ENCODE measurements around the gene IFI35.
A peak's percentile ranks its signal among the peaks of the same experiment; 100 is the strongest.
"Not testable (repeated sequence)": the region's sequence is repeated elsewhere in the genome, so short reads cannot be mapped to it uniquely, and the experiment has no call there.

Gene IFI35

DNA sequence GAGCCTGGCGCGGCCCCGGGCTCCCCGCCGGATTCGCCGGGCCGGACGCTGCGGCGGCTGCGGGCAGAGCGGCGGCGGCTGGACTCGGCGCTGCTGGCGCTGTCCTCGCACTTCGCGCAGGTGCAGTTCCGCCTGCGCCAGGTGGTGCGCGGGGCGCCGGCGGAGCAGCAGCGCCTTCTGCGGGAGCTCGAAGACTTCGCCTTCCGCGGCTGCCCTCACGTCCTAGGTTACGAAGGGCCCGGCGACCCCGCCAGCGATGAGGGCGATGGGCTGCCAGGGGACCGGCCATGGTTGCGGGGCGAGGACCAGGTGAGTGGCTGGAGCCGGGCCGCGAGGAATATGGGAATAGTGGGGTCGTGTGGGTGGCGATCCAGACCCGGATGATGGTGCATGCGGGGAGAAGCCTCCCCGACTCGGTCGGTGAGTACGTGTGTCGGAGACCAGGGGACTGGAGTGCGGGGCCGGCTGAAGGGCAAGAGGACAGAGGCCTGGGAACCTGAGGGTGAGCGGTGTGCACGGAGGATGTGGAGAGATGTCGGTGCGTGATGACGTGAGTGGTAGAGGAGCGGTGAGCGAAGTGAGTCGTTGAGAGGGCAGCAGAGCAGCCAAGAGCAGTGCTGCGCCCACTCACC lies 25.7 kb upstream of the IFI35 start:
- Histone ChIP-seq H3K4me3 (ENCODE audit: low read length) (peak overlapping the region; percentile 94), H3K9ac (ENCODE audit: low read depth, low read length) (peak overlapping the region; percentile 90), H3K9me3 (ENCODE audit: insufficient read depth, low read depth, low read length) (no peaks in the 10 kb centered on the region), H3K36me3 (ENCODE audit: insufficient read depth, low read depth, low read length) (peaks cover 13% of the 10 kb centered on the region), H3K4me1 (ENCODE audit: insufficient read depth, low read length) (peaks cover 8% of the 10 kb centered on the region; the same call in 1 of the 2 replicates), H3K27ac (ENCODE audit: low read length) (no peak overlapping the region), H3K27me3 (ENCODE audit: insufficient read depth, low read length) (no peaks in the 10 kb centered on the region)

DNA sequence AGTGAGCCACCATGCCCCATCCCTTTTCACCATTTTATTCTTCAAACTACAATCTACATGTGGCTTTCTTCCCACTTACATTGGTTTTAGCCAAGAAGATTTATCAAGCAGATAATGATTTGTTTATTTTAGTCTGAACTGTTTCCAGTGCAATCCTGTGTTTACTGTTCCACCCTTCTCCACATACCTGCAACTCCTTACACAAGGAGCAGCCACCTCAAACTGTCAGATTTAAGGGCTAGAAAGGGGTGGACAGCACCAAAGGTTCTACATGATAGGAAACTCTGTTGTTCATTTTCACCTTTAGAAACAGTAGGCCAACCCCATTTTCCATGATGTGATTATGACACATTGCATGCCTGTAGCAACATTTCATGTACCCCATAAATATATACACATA lies 24.3 kb upstream of the IFI35 start:
- peaks cover 20% of the 10 kb centered on the region for H3K36me3 ChIP-seq (ENCODE audit: insufficient read depth, low read depth, low read length)

DNA sequence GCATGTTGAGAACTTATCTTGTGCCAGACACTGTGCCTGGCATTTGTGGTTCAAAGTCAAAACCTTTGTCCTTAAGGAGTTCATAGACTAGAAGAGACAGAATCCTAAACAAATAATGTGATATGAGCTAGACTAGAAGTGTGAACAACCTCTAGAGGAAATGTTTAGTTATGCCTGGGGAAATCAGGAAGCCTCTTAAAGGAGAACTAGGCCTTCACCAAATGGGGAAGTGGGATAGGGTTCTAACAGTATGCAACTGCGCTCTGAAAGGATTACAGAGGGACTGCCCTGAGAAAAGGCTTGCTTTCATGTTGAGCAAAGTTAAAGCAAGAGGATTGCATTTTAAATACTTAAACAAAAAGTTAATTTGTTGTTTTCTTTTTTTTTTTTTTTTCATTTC lies 21.4 kb upstream of the IFI35 start:
- H3K36me3 ChIP-seq (ENCODE audit: insufficient read depth, low read depth, low read length) = peaks cover 50% of the 10 kb centered on the region
- no peak overlapping the region for H3K27ac ChIP-seq (ENCODE audit: low read length)
- no peak overlapping the region for H3K9ac ChIP-seq (ENCODE audit: low read depth, low read length)
- no peak overlapping the region for H3K4me3 ChIP-seq (ENCODE audit: low read length)
- no peaks in the 10 kb centered on the region for H3K9me3 ChIP-seq (ENCODE audit: insufficient read depth, low read depth, low read length)
- no peaks in the 10 kb centered on the region for H3K27me3 ChIP-seq (ENCODE audit: insufficient read depth, low read length)
- peaks cover 5% of the 10 kb centered on the region; the same call in 1 of the 2 replicates for H3K4me1 ChIP-seq (ENCODE audit: insufficient read depth, low read length)

More for the DNA sequence above, 24.3 kb upstream of the IFI35 start:
- Histone ChIP-seq H3K9me3 (ENCODE audit: insufficient read depth, low read depth, low read length) (no peaks in the 10 kb centered on the region), H3K4me3 (ENCODE audit: low read length) (no peak overlapping the region), H3K27ac (ENCODE audit: low read length) (no peak overlapping the region), H3K27me3 (ENCODE audit: insufficient read depth, low read length) (no peaks in the 10 kb centered on the region), H3K4me1 (ENCODE audit: insufficient read depth, low read length) (peaks cover 8% of the 10 kb centered on the region; the same call in 1 of the 2 replicates), H3K9ac (ENCODE audit: low read depth, low read length) (no peak overlapping the region)

DNA sequence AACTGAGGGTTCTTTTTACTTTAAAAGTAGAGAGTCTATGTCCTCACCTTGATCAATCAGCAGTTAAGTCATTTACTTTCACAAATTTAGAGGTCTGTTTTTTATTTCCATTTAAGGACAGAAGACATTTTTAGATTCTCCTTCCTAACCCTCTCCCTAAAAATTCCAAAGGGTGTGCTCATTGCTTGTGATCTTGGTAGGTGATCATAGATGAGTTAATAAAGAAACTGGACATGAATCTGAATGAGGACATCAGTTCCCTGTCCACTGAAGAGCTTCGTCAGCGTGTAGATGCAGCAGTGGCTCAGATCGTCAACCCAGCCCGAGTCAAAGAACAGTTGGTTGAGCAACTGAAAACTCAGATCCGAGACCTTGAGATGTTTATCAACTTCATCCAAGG lies 17.4 kb upstream of the IFI35 start:
- no peak overlapping the region for H3K27ac ChIP-seq (ENCODE audit: low read length)
- H3K27me3 ChIP-seq (ENCODE audit: insufficient read depth, low read length) = no peaks in the 10 kb centered on the region
- H3K9me3 ChIP-seq (ENCODE audit: insufficient read depth, low read depth, low read length) = no peaks in the 10 kb centered on the region
- H3K9ac ChIP-seq (ENCODE audit: low read depth, low read length) = no peak overlapping the region
- H3K36me3 ChIP-seq (ENCODE audit: insufficient read depth, low read depth, low read length) = peaks cover 81% of the 10 kb centered on the region
- no peaks in the 10 kb centered on the region for H3K4me1 ChIP-seq (ENCODE audit: insufficient read depth, low read length)
- no peak overlapping the region for H3K4me3 ChIP-seq (ENCODE audit: low read length)

DNA sequence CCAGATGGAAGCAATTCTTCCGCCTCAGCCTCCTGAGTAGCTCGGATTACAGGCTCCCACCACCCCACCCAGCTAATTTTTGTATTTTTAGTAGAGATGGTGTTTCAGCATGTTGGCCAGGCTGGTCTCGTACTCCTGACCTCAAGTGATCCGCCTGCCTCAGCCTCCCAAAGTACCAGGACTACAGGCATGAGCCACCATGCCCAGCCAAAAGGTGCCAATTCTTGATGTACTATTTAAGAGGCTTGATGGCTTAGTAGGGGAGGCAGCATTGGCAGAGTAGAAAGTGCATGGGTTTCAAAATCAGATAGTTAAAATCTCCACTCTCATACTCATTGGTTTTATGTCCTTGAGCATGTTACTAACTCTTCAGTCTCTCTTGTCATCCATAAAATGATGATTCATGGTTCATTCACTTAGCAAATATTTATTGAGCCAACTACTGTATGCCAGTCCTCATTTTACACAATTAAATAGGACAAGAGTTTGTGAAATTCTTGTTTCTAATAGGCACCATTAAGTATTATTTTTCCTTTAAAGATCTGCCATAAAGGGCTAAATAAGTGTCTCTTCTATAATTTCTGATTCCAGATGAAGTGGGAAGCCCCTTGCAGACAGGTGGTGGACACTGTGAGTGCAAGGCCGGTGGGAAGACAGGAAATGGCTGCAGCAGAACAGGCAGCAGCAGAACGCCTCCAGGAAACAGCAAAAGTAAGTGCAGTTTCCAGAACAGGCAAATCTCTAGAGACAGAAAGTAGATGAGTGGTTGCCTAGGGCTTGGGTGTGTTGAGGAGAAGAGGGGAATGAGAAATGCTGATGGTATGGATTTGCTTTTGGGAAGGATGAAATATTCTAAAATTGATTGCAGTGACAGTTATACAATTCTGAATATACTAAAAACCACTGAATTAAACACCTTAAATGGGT lies 16.6 kb upstream of the IFI35 start:
- Histone ChIP-seq H3K4me3 (ENCODE audit: low read length) (no peak overlapping the region), H3K9ac (ENCODE audit: low read depth, low read length) (no peak overlapping the region), H3K4me1 (ENCODE audit: insufficient read depth, low read length) (no peaks in the 10 kb centered on the region), H3K27ac (ENCODE audit: low read length) (no peak overlapping the region), H3K36me3 (ENCODE audit: insufficient read depth, low read depth, low read length) (peaks cover 85% of the 10 kb centered on the region), H3K9me3 (ENCODE audit: insufficient read depth, low read depth, low read length) (no peaks in the 10 kb centered on the region), H3K27me3 (ENCODE audit: insufficient read depth, low read length) (no peaks in the 10 kb centered on the region)

DNA sequence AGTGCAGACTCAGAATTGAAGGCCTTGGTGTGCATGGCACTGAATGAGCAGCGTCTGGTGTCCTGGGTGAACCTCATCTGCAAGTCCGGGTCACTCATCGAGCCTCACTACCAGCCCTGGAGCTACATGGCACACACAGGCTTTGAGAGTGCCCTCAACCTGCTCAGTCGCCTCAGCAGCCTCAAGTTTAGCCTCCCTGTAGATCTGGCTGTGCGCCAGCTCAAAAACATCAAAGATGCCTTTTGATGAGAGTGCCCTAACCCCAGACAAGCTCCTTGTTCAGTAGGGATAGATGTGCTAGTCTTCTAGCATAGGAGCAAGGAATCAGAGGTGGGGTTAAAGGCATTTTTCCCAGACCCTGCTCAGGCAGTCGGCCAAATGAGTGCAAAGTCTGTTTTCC lies 15.1 kb upstream of the IFI35 start:
- Histone ChIP-seq H3K9ac (ENCODE audit: low read depth, low read length) (no peak overlapping the region), H3K4me3 (ENCODE audit: low read length) (no peak overlapping the region), H3K4me1 (ENCODE audit: insufficient read depth, low read length) (no peaks in the 10 kb centered on the region), H3K27ac (ENCODE audit: low read length) (no peak overlapping the region), H3K36me3 (ENCODE audit: insufficient read depth, low read depth, low read length) (peaks cover 75% of the 10 kb centered on the region), H3K9me3 (ENCODE audit: insufficient read depth, low read depth, low read length) (no peaks in the 10 kb centered on the region), H3K27me3 (ENCODE audit: insufficient read depth, low read length) (no peaks in the 10 kb centered on the region)

DNA sequence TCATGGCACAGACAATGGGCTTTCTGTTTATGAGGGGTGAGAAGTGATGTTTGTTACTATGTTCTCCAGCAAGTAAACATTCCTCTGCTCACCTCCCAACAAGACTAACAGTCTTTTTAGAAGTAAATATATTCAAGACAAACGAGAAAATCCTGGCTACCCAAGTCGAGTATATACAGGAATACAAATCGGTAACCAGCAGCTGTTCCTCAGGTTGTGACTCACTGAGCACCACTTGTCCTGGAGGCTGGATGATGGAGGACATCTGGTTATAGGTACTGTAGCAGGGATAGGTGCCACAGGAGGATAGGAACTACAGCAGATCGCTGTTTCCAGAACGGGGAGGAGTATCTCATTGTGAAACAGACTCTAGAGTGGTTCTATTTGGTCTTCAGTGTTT lies 13.7 kb upstream of the IFI35 start:
- Histone ChIP-seq H3K27ac (ENCODE audit: low read length) (no peak overlapping the region), H3K9me3 (ENCODE audit: insufficient read depth, low read depth, low read length) (no peaks in the 10 kb centered on the region), H3K36me3 (ENCODE audit: insufficient read depth, low read depth, low read length) (peaks cover 63% of the 10 kb centered on the region), H3K9ac (ENCODE audit: low read depth, low read length) (no peak overlapping the region), H3K4me1 (ENCODE audit: insufficient read depth, low read length) (peaks cover 3% of the 10 kb centered on the region; the same call in 1 of the 2 replicates), H3K27me3 (ENCODE audit: insufficient read depth, low read length) (no peaks in the 10 kb centered on the region), H3K4me3 (ENCODE audit: low read length) (no peak overlapping the region)

DNA sequence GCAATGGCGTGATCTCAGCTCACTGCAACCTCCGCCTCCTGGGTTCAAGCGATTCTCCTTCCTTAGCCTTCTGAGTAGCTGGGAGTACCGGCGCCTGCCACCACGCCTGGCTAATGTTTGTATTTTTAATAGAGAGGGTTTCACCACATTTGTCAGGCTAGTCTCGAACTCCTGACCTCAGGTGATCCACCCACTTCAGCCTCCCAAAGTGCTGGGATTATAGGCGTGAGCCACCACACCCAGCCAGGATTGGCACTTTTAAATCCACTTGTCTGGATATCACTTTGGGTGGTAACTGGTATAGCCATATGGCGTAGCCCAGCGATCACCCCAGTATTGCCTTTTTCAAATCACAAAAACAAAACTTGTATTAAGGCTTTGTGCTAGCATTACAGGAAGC lies 12.7 kb upstream of the IFI35 start:
- H3K4me3 ChIP-seq (ENCODE audit: low read length); H3K27ac ChIP-seq (ENCODE audit: low read length); H3K27me3 ChIP-seq (ENCODE audit: insufficient read depth, low read length); H3K9ac ChIP-seq (ENCODE audit: low read depth, low read length); H3K4me1 ChIP-seq (ENCODE audit: insufficient read depth, low read length); H3K9me3 ChIP-seq (ENCODE audit: insufficient read depth, low read depth, low read length): not testable (repeated sequence)
- H3K36me3 ChIP-seq (ENCODE audit: insufficient read depth, low read depth, low read length) = peaks cover 52% of the 10 kb centered on the region

DNA sequence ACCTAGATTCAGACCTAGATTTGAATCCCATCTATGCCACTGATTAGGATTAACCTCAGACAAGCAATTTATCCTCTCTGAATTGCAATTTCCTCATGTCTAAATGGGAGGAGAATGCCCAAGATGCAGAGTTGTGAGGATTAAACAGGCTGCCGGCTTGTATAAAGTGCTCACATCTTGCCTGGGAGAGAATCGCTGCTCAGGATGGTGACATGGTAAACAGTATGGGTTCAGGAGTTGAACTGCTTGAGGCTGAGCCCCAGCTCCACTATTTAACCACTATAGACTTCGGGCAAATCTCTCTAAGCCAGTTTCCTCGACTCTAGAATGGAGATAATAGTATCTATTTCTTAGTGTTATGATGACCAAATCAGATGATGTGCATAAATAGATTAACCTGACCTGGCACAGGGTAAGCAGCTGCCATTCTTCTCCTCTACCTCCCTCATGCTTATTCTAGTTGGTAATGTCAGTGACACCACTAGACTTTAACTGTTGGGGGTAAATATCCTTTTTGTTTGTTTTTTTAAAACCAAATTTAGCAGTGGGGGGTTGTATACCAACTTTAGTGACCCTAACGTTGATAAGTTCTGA lies 9.1 kb upstream of the IFI35 start:
- peak overlapping the region; percentile 49; the same call in 1 of the 2 replicates for H3K9ac ChIP-seq (ENCODE audit: low read depth, low read length)
- no peaks in the 10 kb centered on the region for H3K9me3 ChIP-seq (ENCODE audit: insufficient read depth, low read depth, low read length)
- H3K4me1 ChIP-seq (ENCODE audit: insufficient read depth, low read length) = peaks cover 3% of the 10 kb centered on the region; the same call in 1 of the 2 replicates
- peak overlapping the region; percentile 71 for H3K4me3 ChIP-seq (ENCODE audit: low read length)
- no peak overlapping the region for H3K27ac ChIP-seq (ENCODE audit: low read length)
- no peaks in the 10 kb centered on the region for H3K27me3 ChIP-seq (ENCODE audit: insufficient read depth, low read length)
- peaks cover 57% of the 10 kb centered on the region for H3K36me3 ChIP-seq (ENCODE audit: insufficient read depth, low read depth, low read length)

DNA sequence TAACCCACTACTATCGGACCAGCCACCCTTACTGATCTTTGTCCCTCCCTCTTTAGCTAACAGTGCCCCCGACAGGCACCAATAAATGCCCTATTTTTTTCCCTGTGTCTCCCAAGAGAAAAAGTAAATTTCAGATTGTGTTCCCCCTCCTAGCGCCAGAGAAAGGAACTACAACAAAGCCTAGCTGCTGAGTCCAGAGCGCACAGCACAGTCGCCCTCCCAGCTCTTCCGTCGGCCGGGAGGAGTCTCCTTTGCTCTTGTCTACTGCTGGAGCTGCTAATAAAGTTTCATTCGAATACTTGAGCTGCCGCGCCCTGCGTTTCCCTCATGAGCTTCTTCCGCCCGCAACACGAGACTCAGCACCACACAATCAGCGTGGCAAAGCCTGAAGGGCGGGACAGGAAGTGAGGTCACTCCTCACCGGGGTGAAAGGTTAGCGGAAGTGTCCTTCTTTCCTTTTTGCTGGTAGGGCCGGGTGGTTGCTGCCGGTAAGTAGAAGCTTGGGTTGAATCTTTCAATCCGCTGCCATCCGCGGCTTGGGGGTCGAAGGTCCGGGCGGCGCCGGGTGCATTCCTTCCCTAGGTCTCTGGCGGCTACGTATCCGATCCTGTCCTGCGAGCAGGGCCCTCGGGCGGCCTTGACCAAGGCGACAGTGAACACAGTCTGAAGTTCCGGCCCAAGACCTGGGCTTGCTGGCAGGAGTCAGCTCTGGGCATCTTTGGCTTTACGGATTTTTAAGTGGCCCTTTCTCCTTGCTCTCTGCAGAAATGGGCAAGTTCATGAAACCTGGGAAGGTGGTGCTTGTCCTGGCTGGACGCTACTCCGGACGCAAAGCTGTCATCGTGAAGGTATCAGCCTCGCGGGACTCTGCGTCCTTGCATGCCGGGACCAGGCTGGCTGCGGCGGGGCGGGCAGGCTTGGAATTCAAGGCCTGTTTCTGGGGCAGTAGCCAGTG lies 8.3 kb upstream of the IFI35 start, which contains the start of gene RPL27:
Gene RPL27 (plus strand): TSS at position 436 of the 955 bp plus-strand sequence. CDS start 332 bp downstream, at position 768.
- no peaks in the 10 kb centered on the region for H3K9me3 ChIP-seq (ENCODE audit: insufficient read depth, low read depth, low read length)
- peaks cover 3% of the 10 kb centered on the region; the same call in 1 of the 2 replicates for H3K4me1 ChIP-seq (ENCODE audit: insufficient read depth, low read length)
- H3K36me3 ChIP-seq (ENCODE audit: insufficient read depth, low read depth, low read length) = peaks cover 57% of the 10 kb centered on the region
- H3K9ac ChIP-seq (ENCODE audit: low read depth, low read length) = peak within 1 kb of the TSS; percentile 99
- H3K4me3 ChIP-seq (ENCODE audit: low read length) = peak within 1 kb of the TSS; percentile 92
- peak within 1 kb of the TSS; percentile 44 for H3K27ac ChIP-seq (ENCODE audit: low read length)
- H3K27me3 ChIP-seq (ENCODE audit: insufficient read depth, low read length) = no peaks in the 10 kb centered on the region

Measured in iPS-20b (cell line).